SK-N-SH treated with all-trans-retinoic acid at 6 μM for 48 hours (cell line): ENCODE results near the gene PAMR1.
"Not testable (repeated sequence)": the region's sequence is repeated elsewhere in the genome, so short reads cannot be mapped to it uniquely, and the experiment has no call there.

Source experiments
- ATAC-seq: fragments of 200-7000 bp; cut with Tn5 transposase; 3 replicates; pipeline ENCODE4 v1.9.1; 2020; ENCODE audit warnings: mild to moderate bottlenecking, moderate library complexity
- ARNTL ChIP-seq: fragments of 450-650 bp; formaldehyde crosslinking; IDR thresholded peaks from 2 replicates; pipeline ENCODE4 v1.5.0; 2020; ENCODE audit warnings: low read depth, mild to moderate bottlenecking, moderate library complexity, borderline replicate concordance
- BACH2 ChIP-seq: fragments of 250-450 bp; sonication (Bioruptor Pico); IDR thresholded peaks from 2 replicates; pipeline ENCODE4 v1.9.0; 2021; ENCODE audit warnings: mild to moderate bottlenecking, borderline replicate concordance
- ESRRG ChIP-seq: fragments of 250-450 bp; sonication (Bioruptor Pico); IDR thresholded peaks from 2 replicates; pipeline ENCODE4 v1.6.1; 2021; ENCODE audit warnings: mild to moderate bottlenecking
- ISL1 ChIP-seq: fragments of 250-450 bp; sonication (Bioruptor Pico); IDR thresholded peaks from 2 replicates; pipeline ENCODE4 v2.1.2; 2022; ENCODE audit warnings: mild to moderate bottlenecking, moderate library complexity
- OSR1 ChIP-seq: fragments of 250-450 bp; sonication (Bioruptor Pico); IDR thresholded peaks from 2 replicates; pipeline ENCODE4 v1.8.0; 2022; ENCODE audit warnings: moderate library complexity, mild to moderate bottlenecking, inconsistent platforms
- PPARA ChIP-seq: fragments of 250-450 bp; sonication (Bioruptor Pico); IDR thresholded peaks from 2 replicates; pipeline ENCODE4 v1.5.0; 2020; ENCODE audit warnings: mild to moderate bottlenecking, borderline replicate concordance
- RARB ChIP-seq: fragments of 250-450 bp; sonication (Bioruptor Pico); IDR thresholded peaks from 2 replicates; pipeline ENCODE4 v1.8.0; 2021; ENCODE audit warnings: mild to moderate bottlenecking, moderate library complexity
- SNAI2 ChIP-seq: fragments of 250-450 bp; sonication (Bioruptor Pico); IDR thresholded peaks from 2 replicates; pipeline ENCODE4 v1.5.0; 2020; ENCODE audit warnings: mild to moderate bottlenecking, moderate library complexity
- TCF4 ChIP-seq: fragments of 250-450 bp; sonication (Bioruptor Pico); IDR thresholded peaks from 2 replicates; pipeline ENCODE4 v1.8.0; 2021; ENCODE audit warnings: mild to moderate bottlenecking, moderate library complexity, borderline replicate concordance
- TOX ChIP-seq: fragments of 250-450 bp; sonication (Bioruptor Pico); IDR thresholded peaks from 2 replicates; pipeline ENCODE4 v1.8.0; 2021; ENCODE audit warnings: mild to moderate bottlenecking, moderate library complexity, borderline replicate concordance
- ZC3H10 ChIP-seq: fragments of 250-450 bp; sonication (Bioruptor Pico); IDR thresholded peaks from 2 replicates; pipeline ENCODE4 v1.5.1; 2021; ENCODE audit warnings: mild to moderate bottlenecking, moderate library complexity
- ZFP3 ChIP-seq: fragments of 250-450 bp; sonication (Bioruptor Pico); IDR thresholded peaks from 2 replicates; pipeline ENCODE4 v1.5.0; 2020; ENCODE audit warnings: mild to moderate bottlenecking, moderate library complexity
- ZFP30 ChIP-seq: fragments of 450-650 bp; formaldehyde crosslinking; IDR thresholded peaks from 2 replicates; pipeline ENCODE4 v1.5.0; 2022; ENCODE audit warnings: mild to moderate bottlenecking, moderate library complexity
- ZNF70 ChIP-seq: fragments of 450-650 bp; formaldehyde crosslinking; IDR thresholded peaks from 2 replicates; pipeline ENCODE4 v1.5.0; 2020; ENCODE audit warnings: mild to moderate bottlenecking, moderate library complexity
- ZNF8 ChIP-seq: fragments of 450-650 bp; formaldehyde crosslinking; IDR thresholded peaks from 2 replicates; pipeline ENCODE4 v1.5.0; 2020; ENCODE audit warnings: mild to moderate bottlenecking, moderate library complexity
- TF ChIP-seq, protein P1 (sequence below): fragments of 250-450 bp; sonication (Bioruptor Pico); IDR thresholded peaks from 2 replicates; pipeline ENCODE4 v1.5.1; 2021; ENCODE audit warnings: mild to moderate bottlenecking, moderate library complexity
- TF ChIP-seq, protein P2 (sequence below): fragments of 250-450 bp; sonication (Bioruptor Pico); IDR thresholded peaks from 2 replicates; pipeline ENCODE4 v1.5.0; 2020; ENCODE audit warnings: mild to moderate bottlenecking, moderate library complexity
- TF ChIP-seq, protein P3 (sequence below): fragments of 250-450 bp; sonication (Bioruptor Pico); IDR thresholded peaks from 2 replicates; pipeline ENCODE4 v1.8.0; 2021; ENCODE audit warnings: low read depth, mild to moderate bottlenecking, moderate library complexity, borderline replicate concordance
- TF ChIP-seq, protein P4 (sequence below): fragments of 250-450 bp; sonication (Bioruptor Pico); IDR thresholded peaks from 2 replicates; pipeline ENCODE4 v1.5.1; 2020; ENCODE audit warnings: low read depth, mild to moderate bottlenecking, moderate library complexity

Gene PAMR1

DNA sequence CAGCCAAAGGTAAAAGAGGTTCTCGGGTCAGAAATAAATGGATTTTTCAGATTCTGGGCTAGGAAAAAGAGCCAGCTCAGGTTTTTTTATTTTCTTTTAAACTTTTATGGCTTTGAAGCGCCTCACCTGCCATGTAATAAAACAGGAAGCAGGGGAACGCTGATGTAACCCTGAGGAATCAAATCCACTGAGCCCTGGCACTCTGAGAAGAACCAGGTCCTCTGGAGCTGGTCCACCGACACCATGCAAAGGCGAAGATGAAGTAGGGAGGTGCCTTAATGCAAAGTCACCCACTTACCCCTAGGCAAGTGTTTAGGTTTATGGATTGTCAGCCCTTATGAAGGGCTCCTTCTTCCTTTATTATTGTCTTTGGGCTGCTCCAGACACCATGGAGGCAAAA lies 1.6 kb downstream of the PAMR1 start:
- no peak for TF ChIP-seq ZFP30
- TF ChIP-seq TCF4 (CRISPR knock-in tag) = no peak
- no peak for TF ChIP-seq ZFP3 (CRISPR knock-in tag)
- TF ChIP-seq ZC3H10 (CRISPR knock-in tag) = no peak
- no peak for TF ChIP-seq BACH2
- no peak for TF ChIP-seq RARB
- no peak for TF ChIP-seq PPARA (CRISPR knock-in tag)
- TF ChIP-seq ZNF70 = no peak
- TF ChIP-seq OSR1 (CRISPR knock-in tag) = no peak
- TF ChIP-seq, protein P1, sequence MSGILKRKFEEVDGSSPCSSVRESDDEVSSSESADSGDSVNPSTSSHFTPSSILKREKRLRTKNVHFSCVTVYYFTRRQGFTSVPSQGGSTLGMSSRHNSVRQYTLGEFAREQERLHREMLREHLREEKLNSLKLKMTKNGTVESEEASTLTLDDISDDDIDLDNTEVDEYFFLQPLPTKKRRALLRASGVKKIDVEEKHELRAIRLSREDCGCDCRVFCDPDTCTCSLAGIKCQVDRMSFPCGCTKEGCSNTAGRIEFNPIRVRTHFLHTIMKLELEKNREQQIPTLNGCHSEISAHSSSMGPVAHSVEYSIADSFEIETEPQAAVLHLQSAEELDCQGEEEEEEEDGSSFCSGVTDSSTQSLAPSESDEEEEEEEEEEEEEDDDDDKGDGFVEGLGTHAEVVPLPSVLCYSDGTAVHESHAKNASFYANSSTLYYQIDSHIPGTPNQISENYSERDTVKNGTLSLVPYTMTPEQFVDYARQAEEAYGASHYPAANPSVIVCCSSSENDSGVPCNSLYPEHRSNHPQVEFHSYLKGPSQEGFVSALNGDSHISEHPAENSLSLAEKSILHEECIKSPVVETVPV (CRISPR knock-in tag) = no peak
- TF ChIP-seq ISL1 (CRISPR knock-in tag) = no peak
- TF ChIP-seq, protein P2, sequence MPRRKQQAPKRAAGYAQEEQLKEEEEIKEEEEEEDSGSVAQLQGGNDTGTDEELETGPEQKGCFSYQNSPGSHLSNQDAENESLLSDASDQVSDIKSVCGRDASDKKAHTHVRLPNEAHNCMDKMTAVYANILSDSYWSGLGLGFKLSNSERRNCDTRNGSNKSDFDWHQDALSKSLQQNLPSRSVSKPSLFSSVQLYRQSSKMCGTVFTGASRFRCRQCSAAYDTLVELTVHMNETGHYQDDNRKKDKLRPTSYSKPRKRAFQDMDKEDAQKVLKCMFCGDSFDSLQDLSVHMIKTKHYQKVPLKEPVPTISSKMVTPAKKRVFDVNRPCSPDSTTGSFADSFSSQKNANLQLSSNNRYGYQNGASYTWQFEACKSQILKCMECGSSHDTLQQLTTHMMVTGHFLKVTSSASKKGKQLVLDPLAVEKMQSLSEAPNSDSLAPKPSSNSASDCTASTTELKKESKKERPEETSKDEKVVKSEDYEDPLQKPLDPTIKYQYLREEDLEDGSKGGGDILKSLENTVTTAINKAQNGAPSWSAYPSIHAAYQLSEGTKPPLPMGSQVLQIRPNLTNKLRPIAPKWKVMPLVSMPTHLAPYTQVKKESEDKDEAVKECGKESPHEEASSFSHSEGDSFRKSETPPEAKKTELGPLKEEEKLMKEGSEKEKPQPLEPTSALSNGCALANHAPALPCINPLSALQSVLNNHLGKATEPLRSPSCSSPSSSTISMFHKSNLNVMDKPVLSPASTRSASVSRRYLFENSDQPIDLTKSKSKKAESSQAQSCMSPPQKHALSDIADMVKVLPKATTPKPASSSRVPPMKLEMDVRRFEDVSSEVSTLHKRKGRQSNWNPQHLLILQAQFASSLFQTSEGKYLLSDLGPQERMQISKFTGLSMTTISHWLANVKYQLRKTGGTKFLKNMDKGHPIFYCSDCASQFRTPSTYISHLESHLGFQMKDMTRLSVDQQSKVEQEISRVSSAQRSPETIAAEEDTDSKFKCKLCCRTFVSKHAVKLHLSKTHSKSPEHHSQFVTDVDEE (CRISPR knock-in tag) = no peak
- TF ChIP-seq, protein P3, sequence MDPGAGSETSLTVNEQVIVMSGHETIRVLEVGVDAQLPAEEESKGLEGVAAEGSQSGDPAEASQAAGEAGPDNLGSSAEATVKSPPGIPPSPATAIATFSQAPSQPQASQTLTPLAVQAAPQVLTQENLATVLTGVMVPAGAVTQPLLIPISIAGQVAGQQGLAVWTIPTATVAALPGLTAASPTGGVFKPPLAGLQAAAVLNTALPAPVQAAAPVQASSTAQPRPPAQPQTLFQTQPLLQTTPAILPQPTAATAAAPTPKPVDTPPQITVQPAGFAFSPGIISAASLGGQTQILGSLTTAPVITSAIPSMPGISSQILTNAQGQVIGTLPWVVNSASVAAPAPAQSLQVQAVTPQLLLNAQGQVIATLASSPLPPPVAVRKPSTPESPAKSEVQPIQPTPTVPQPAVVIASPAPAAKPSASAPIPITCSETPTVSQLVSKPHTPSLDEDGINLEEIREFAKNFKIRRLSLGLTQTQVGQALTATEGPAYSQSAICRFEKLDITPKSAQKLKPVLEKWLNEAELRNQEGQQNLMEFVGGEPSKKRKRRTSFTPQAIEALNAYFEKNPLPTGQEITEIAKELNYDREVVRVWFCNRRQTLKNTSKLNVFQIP (CRISPR knock-in tag) = no peak
- no peak for TF ChIP-seq SNAI2 (CRISPR knock-in tag)
- TF ChIP-seq, protein P4, sequence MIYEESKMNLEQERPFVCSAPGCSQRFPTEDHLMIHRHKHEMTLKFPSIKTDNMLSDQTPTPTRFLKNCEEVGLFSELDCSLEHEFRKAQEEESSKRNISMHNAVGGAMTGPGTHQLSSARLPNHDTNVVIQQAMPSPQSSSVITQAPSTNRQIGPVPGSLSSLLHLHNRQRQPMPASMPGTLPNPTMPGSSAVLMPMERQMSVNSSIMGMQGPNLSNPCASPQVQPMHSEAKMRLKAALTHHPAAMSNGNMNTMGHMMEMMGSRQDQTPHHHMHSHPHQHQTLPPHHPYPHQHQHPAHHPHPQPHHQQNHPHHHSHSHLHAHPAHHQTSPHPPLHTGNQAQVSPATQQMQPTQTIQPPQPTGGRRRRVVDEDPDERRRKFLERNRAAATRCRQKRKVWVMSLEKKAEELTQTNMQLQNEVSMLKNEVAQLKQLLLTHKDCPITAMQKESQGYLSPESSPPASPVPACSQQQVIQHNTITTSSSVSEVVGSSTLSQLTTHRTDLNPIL = no peak
- TF ChIP-seq ZNF8 (CRISPR knock-in tag) = no peak
- no peak for TF ChIP-seq TOX (CRISPR knock-in tag)
- no peak for TF ChIP-seq ESRRG
- ATAC-seq = no peak

DNA sequence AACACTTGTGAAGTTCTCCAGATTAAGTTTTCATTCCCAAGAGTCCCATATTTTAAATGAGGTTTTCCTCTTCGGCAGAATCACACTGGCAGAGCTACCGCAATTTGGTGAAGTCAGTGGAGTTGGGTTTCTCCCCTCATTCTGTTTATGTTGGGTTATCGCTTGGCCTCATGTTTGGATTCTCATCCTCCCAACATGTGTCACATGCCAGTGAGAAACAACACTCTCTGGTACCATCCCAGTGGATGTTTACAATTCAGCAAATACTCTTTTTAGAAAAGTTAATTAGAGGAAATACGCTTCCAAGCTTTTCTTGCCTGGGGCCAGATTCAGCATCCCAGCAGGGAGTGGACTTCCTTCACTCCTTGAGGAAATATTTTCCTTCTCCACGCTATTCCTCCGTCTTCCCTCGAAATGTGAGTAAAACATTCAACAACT lies 2.1 kb downstream of the PAMR1 start:
- ATAC-seq = no peak
- TF ChIP-seq, protein P4 = no peak
- TF ChIP-seq, protein P2 (CRISPR knock-in tag) = no peak
- TF ChIP-seq ARNTL (CRISPR knock-in tag) (no peak), BACH2 (no peak)

DNA sequence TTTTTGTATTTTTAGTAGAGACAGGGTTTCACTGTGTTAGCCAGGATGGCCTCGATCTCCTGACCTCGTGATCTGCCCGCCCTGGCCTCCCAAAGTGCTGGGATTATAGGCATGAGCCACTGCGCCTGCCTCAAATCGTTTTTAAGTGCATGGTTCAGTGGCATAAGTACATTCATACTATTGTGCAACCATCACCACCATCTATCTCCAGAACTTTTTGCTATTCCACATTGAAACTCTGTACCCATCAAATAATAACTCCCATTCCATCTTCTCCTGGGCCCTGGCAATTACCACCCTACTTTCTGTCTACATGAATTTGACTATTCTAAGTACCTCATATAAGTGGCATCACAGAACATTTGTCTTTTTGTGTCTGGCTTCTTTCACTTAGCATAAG lies 3.3 kb downstream of the PAMR1 start:
- not testable (repeated sequence) for ATAC-seq
